Left renal pelvis (tissue), 4 donors: ENCODE data around the gene CXCL12. TPM values are rescaled to one million over a fixed set of nuclear protein-coding genes. Genes with fewer than 3 reads are reported as not detected.

Experiments used
- DNase-seq, 4 donors: peaks; one replicate each; pipeline ENCODE4 v3.0.0-alpha.2; 2013; ENCODE audit warnings: low read depth in 4 of 4, low spot score in 3 of 4
- polyA plus RNA-seq, 4 donors: library from polyadenylated mRNA; unstranded; fragments of 120-200 nt; gene quantifications; one replicate each; pipeline ENCODE4 v1.2.1, GENCODE V29; 2013; ENCODE audit not compliant: insufficient read length in 4 of 4

The CXCL12 gene
- polyA plus RNA-seq, 4 donors, result 387 to 730 (median 480) TPM

DNA sequence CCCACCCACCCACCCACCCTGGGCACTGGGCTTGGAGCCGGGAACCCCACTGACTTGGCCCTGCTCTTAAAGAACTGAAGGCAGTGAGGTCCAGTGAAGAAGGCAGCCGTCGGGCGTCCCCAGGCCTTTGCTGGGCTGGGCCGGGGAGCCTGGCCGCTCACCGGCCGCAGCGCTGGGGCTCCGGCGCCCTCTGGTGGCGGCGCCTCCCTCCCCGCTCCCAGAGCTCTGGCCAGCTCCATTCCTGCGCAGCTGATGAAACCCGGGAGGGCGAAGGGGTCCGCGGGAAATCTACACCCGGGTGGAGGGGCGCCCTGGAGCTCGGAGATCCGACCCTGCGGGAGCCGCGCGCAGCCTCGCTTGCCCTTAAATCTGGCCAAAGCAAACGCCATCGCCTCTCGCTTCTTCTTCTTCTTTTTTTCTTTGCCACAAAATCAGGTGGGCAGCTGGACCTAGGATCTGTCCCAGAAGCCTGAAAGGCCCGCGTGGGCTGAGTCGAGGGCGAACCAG, 1.7 kb upstream of the CXCL12 start:
- DNase-seq, result peak in 1 of 4 donors; percentile 74

DNA sequence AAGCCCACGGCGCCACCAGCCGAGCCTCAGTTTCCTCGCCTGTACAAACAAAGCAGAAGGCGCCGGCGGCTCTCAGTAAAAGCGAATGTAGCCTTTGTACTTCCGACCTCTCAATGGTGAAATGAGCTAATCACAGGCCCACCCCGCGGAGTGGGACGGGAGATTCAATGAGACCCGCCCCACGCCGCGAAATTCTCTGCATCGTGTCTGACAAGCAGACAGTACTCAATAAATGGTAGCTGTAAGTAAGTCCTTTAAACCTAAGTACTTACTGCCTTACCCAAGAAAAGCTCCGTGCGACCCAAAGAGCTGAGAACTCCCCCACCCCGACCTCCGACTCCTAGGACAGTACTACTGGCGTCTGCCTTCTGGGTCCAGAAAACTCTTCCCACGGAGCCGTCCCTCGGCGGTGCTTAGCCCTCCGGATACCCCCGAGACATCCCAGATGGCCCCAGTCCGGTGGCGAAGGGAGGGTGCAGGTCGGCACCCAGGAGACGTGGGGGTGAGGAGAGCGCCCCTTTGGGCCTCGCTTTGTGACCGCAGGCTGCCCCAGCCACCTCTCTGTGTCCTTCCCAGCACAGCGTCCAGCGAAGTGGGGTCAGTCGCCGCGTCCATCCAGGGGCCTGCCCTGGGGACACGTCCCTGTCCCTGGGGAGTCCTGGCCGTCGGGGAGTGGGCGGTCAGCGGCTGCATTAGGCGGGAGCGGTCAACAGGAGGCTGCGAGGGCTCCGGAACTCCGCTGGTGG, 972 bp upstream of the CXCL12 start:
- no peak for DNase-seq

DNA sequence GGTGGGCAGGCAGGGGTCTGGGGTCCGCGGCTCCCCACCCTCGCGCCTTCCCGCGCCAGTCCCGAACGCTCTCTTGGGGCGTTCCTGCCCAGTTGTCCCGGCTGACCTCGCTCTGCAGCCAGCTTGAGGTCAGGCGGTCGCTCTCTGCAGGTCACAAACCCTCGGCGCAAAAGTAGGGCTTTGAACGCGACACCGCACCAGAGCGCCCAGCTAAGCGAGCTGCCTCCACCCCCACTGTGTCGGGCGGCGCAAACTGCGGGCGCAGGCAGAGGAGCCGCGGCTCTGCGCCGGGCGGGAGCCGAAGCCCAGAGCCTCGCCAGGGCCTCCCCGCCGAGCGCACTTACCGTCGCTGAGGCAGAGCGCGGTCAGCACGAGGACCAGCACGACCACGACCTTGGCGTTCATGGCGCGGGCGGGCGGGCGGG, 284 bp downstream of the CXCL12 start:
- DNase-seq, result no peak

DNA sequence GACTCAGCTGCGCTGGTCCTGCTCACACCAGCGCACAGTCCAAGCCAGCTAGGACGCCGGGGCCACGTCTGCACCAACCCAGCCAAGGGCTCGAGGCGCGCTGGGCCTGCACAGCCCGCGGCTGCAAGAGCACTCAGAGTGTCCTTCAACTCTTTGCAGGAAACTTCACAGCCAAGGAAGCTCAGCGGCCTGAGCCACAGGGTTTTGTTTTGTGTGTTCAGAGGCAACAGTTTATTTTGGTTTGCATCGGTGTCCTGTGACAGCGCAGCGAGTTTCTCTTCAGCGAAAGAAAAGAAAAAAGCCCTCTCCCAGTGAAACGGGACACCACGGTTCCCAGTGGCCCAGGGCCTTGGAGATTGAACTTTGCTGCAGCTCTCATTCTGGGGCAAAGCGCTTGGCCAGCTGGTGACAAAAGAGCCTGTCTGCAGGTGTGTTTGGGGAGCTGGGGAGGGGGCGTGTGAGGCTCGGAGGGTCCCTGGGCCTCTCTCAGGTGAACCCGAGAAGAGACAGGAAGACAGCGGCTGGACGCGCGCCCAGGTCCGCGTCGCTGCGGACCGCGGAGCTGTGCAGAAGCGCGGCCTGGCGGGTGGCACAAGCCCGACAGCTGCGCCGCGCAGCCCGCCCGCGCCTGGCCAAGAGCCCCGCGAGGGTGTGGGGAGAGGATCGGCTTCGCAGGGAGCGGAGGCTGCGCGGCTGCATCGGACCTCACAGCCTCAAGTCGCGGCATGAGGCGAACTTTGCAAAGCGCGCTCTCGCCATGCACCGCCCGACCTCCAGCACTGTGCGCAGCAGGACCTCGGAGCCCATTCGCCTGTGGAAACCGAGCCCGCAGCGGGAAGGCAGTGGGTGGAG, 922 bp downstream of the CXCL12 start:
- DNase-seq, result no peak

DNA sequence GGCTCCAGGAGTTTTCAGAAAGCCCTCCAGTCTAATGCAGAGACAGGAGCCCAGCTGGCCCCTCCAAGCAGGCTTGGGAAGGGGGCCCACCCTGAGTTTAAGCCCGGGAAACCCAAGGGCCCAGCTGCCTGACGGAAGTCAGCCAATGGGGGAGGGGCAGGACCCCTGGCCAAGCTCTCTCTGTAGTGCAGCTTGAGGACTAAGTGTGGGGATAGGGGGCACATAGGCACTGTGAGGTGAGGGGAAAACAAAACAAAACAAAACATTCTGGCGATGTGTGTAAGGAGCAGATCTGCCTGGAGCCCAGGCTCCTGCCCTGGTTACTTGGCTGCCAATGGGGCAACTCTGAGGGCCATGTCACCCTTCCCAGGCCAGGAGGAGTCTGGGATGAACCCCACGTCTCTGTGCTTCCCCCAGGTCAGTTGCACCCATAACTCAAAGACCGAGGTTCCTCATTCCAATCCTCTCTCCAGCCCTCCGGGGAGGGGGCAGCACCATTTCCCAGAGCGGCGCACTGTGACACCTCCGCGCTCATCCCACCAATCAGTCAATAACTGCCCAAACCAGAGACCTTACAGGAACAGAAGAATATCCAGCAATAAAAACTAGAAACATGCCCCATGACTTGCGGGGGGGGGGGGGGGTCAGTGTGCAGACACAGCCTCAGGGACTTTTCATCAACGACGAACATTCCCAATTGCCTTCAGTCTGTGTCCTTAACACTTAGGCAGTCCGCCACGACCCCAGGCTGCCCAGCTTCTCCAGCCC, 1.7 kb downstream of the CXCL12 start:
- no peak for DNase-seq

DNA sequence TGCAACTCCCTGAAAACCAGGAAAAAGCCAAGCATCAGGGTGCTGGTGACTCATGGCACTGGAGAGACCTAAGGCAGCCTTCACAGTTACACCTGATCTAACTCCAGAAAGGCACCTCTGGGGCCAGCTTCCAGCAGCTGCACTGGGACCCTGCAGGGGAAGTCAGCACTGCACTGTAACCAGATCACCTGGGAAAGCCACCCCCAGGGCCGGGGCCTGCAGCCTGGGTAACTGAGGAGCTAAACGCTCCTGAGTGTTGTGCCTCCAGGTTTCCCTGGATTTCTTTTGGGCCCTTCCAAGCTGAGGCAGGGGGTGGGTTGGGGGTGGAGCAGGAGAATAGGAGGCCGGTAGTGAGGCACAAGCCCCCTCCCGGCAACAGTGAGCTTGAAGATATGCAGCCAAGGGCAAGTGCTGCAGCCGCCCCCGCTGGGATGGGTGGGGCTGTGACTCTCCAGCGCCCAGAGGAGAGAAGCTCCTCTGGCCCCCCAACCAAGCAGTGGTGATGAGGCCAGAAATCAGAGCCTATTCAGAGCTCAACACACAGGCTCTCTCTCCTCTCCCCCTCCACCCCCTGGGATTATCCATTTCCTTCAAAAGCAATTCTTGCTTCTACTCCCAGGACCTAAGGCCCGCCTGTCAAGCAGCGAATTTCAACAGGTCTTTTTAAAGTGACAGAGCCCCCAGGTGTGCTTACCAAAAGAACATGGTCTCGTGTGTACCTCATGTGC, 2.6 kb downstream of the CXCL12 start:
- no peak for DNase-seq

DNA sequence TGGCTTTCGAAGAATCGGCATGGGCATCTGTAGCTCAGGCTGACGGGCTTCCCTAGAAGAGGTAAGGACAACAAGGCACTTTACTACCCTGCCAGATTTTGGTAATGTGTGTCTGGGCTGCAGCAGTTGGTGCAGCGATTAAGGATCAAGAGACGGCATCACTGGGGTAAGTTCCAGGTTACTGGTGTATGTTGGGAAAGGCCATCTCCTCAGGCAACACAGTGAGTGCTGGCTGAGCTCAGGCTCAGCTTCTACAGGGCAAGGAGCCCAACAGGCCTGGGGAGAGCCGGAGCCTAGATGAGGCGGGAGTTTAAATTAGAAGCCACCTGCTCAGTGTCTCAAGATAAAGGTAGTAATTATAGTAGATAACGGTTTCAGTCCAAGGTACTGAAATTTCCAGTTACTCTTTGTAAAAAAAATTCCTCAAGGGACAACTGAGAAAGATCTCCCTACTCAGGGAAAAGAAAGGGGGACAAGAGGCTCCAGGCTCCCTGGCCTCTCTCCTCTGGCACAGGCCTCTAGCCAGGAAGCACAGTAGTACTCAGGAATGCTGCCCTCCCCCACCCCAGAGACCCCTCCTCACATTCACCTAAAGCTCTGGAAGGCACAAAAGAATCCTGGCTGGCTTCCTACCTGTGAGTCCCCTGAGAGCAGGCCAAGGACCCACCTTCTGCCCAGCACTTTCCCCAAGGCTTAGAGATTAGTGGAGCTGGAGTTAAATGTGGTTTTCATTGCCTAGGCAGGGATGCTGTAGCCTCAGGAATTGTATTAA, 3.9 kb downstream of the CXCL12 start:
- DNase-seq, result no peak

DNA sequence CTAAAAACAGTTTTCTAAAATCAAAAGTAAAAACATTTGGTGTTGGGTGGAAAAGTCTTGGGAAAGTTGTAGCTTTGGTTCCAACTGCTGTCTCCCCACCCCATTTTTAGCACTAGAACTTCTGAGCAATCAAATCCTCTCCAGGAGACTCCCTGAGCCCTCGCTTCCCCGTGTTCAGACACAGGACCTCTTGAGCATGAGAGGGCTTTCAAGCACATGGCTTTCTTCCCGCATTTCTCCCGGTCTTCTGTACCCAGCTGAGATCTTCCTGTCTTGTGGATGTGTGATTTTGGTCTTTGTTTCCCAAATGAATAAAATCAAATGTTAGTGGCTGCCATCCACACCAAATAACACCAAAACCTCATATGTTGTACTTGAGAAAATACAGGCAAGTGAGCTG, 5.0 kb downstream of the CXCL12 start:
- DNase-seq, result no peak

DNA sequence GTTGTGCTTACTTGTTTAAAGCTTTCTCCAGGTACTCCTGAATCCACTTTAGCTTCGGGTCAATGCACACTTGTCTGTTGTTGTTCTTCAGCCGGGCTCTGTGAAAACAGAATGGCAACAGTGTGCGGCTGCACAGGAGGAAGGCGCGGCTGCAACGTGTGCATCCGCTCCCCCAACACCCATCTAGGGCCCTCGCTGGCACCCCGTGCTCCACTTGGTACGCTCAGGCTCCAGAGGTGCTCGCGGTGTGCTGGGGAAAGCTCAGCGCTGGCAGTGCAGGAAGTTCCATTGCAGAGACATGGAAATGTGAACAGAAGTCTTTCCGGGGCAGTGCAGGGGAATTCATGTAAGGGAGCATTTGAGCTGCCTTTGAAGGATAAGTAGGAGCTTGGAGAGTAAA, 6.3 kb downstream of the CXCL12 start:
- DNase-seq, result no peak

DNA sequence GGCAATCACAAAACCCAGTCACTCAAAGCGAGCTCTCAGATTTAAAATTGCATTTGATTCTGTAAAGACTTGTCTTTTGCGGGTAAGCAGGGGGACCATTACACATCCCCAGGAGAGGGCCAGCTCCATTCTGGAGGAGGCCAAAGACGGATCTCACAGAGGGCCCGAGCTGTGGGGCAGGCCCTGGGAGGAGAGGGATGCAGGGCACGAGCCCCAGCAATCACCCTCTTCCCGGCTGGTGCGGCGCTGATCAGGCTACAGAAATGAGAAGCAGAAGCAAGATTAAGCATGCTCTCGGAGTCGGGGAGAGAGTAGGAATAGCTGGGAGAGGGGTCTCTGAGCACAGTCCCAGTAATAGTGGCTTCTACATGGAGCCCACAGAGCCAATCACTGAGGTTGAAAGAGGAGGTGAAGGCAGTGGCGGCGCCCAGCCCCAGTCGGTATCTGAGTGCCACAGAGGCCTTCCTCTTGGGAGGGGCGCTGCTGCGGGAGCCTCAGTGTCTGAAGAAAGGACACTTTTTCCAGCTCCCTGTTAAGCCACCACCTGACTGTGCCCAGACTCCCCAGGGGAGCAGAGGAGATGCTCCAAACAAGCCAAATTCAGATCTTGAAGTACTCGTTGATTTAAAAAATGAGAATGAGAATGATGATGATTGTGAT, 7.1 kb downstream of the CXCL12 start:
- DNase-seq, result no peak

DNA sequence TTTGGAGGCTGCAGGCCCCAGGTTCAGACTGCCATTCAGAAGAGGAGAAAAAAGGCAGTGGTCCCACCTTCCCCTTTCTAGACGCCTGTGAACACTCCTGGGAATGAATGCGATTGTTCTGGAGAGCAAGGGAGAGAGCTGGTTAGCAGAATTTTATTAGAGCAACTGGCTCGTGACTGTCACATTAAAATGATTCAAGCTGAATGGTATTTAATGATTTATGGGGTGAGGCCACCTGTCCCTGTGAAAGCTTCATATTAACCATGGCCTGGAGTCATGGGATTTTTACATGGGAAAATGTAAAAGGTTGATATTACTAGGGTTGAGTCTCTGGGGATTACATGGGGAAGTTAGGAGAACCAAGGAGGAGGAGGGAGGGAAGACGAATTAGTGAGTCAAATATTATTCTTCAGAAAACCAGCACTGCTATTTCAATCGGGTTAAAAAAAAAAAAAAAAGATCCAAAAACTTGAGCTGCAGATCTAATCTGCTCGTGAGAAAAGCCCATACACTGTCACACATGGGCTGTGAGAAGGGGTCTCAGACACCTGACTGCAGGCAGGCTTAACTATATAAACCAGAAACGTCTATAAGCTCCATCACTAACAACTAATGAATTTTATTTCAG, 8.3 kb downstream of the CXCL12 start:
- no peak for DNase-seq

DNA sequence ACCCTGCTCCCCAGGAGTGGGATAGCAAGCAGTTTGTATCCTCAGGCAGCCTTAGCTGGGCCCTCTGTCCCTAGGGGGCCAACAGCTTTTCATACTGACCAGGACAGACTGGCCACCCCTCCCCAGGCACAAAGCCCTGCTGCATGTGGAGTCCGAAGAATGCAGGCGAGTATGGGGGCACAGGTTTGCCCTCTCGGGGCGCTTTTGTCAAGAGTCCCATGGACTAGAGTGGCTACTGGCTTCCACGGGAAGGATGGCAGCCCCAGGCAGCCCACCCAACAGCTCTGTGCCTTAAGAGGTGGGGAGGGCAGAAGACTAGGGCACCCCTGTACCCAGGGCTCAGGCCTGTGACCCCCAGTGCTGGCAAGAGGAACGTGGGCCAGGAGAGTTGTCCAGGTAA, 10.7 kb downstream of the CXCL12 start:
- no peak for DNase-seq

DNA sequence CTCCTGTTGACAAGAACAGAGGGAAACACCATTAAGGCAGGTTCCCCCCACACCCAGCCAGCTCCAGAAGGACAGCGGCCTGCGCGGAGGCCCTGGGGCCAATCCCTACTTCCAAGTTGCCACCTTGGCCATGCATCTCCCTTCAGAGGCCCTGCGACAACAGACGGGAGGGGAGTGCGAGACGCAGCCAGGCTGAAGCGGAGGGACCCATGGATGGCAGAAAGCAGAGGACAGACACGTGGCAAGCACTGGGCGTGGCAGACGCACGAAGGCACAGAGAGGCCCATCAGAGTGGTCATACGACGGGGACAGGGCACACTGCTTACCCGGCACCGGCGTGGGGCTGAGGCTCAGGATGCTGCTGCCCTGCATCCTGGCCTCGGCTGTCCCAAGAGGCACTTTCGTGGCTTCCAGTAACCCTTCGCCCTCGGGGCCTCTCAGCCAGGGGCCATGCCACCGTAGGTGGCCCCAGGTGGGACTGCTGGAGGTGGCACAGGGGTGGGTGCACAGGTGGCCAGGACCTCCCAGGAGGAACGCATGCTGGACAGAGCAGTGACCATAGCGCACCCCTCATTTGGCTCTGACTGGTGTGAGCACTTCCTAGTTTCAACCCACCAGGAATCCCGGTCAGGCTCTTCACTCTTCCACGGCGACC, 11.4 kb downstream of the CXCL12 start:
- DNase-seq, result no peak

DNA sequence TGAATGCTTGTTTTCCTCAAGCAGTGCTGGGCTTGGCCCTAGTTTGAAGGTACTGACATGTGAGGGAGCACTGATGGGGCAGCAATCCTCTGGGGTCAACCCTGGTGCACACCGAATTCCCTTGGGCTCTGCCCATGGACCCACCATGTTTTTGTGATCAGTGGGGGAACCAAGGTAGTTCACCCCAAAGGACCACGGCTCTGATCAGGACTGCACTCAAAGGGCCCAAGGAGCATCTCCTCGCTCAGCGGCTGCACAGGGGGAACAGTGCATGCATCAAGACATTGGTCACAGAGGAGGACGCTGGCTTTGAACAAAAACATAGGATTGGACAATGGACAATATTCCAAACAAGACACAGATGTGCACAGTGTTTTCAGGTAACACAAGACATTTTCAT, 12.7 kb downstream of the CXCL12 start:
- no peak for DNase-seq

DNA sequence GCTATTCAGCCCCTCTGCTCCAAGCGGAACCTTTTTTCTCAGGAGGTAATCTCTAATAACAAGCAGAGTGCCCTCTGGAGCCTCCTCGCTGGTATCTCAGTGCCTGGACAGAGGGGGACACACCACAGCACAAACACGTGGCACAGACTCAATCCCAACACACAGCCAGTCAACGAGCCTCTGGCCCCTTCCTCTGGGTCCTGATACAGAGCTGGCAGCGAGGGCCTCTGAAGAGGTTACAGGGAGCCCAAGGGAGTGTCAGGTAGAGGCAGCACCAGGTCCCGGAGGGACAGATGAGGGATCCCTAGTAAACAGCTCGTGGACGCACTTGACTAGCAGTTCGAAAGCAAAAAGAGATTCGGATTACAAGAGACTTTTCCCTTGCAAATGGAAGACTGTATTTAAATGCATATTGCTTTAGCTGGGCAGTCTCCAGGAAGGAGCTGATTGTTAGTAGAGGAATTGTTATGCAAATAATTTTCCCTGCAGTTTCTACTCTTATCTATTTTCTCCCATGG, 14.1 kb downstream of the CXCL12 start:
- DNase-seq, result no peak

DNA sequence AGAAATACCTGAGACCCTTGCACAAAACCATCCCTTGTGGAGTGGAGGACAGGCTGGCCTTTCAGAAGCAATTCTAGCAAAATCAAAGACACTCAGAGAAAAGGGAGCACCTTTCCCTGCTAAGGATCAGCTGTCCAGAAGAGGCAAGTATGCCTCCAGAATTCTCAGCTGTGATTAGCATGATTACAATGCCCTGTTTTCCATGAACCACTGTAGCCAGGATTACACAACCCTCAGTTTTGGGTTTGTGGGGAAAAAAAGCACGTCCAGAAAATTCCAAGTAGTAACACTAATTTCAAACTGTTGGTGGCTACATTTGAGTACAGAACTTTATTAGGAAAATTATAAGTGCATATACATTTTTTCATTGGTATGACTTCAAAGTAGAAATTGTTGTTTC, 15.0 kb downstream of the CXCL12 start:
- no peak for DNase-seq

DNA sequence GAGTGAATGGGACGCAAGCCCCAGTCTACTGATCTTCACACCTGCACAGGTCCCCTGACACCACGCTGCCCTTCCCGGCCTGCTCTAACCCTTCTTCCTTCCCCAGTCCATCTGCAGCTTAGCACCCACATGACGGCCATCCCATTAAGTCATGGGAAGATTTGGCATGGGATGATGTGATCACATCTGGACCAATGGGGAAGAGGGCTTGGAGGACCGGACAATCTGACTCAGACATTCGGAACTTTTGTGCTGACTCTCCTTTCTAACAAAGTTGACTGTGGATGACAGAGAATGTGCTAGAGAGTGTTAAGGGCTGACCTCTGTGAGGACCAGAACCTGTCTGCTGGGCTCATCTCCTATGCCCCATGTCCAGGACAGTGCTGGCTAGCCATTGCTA, 15.6 kb downstream of the CXCL12 start:
- no peak for DNase-seq

DNA sequence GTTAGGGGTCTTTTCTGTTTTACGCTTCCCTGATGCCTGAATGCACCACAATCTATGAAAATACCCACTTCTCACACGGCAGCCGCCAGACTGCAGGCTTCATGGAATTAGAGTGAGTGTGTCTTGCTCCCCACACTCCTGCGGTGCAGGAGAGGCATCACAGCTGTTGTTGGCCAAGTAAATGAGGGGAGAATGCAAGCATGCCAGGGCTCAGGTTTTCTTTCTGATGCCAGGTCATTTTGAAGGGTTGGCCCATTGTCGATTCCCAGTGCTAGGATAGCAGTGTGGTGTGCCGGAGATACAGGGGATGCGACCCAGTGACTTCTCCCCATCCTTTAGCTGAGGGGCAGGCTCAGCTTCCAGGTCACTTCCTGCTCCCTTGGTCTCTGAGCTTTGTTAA, 16.3 kb downstream of the CXCL12 start:
- DNase-seq, result no peak
